Measurements from ENCODE around the gene PARD3B. TPM values are rescaled to one million over a fixed set of nuclear protein-coding genes. Genes with fewer than 3 reads are reported as not detected.

Gene PARD3B
- total and polyA plus RNA-seq, 2 of the 4 experiments (the other 2 are of a cell fraction): 3.3 to 15.6 TPM

DNA sequence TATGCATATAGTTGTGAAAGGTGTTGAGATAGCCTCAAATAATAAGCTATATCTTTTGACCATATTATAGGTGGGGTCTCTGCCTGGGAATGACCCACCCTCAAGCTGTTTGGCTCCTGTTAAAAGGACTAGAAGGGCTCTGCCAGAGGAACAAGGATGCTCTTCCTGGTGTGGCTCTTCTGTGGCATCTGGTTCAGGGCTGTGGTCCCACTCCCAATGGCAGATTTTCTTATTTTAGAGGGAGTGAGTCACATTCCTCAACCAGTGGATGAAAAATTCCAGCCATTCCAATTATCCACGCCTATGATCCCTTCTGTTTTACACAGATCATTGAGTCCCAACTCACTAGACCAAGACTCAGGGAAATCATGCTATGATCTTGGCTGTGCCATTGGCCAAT, 119.9 kb downstream of the PARD3B start:
- ATAC-seq (ENCODE audit: low read depth) (peak; percentile 81), DNase-seq (peak; percentile 60)
- peak overlapping the region; percentile 53 for H2AK5ac ChIP-seq (ENCODE audit: low read depth, low read length)
- H3K23ac ChIP-seq (ENCODE audit: low read depth, low read length): peak overlapping the region; percentile 91
- peak overlapping the region; percentile 96 for H2BK120ac ChIP-seq (ENCODE audit: low read depth, low read length)
- peak overlapping the region; percentile 55; the same call in 2 of the 3 replicates for H2BK15ac ChIP-seq (ENCODE audit: low read depth, low read length)
- peaks cover 17 to 51% of the 10 kb centered on the region in 2 experiments; a peak in 2 of 4 replicates for H3K79me1 ChIP-seq (ENCODE audit: low read depth in 1 of 2, low read length in 2 of 2)
- H2BK5ac ChIP-seq (ENCODE audit: low read depth, low read length, poor library complexity, severe bottlenecking): peak overlapping the region; percentile 96
- TF ChIP-seq NFE2L2 (IDR thresholded peaks at IDR 0.05; ENCODE audit: low read depth, low read length) (no peak), MAZ (IDR thresholded peaks at IDR 0.05; ENCODE audit: borderline replicate concordance, low read depth, low read length) (no peak), POLR2A (IDR thresholded peaks at IDR 0.05; ENCODE audit: low read depth, low read length) (no peak), RAD21 (IDR thresholded peaks at IDR 0.05; ENCODE audit: low read length) (no peak), RFX5 (IDR thresholded peaks at IDR 0.05; ENCODE audit: low read depth, low read length) (no peak), CHD1 (IDR thresholded peaks at IDR 0.05; ENCODE audit: low read depth, low read length) (no peak), CEBPB (IDR thresholded peaks at IDR 0.05; ENCODE audit: low read depth, low read length) (no peak)
- H4K91ac ChIP-seq (ENCODE audit: insufficient read depth, low read depth, low read length): peak overlapping the region; percentile 97
- no peaks in the 10 kb centered on the region for H3K36me3 ChIP-seq (ENCODE audit: control insufficient read depth, insufficient read depth, low read length)
- H4K20me1 ChIP-seq (ENCODE audit: insufficient read depth, low read length): no peaks in the 10 kb centered on the region
- peak overlapping the region; percentile 98 for H3K4ac ChIP-seq (ENCODE audit: low read depth, low read length)
- POLR2A ChIA-PET (ENCODE audit: unreplicated experiment): no interaction called here
- peaks cover 3% of the 10 kb centered on the region; the same call in 1 of the 2 replicates for H3K9me1 ChIP-seq (ENCODE audit: insufficient read depth, low read length)
- H3K27me3 ChIP-seq (ENCODE audit: control insufficient read depth, insufficient read depth, low read length): no peaks in the 10 kb centered on the region
- peak overlapping the region; percentile 93 for H3K14ac ChIP-seq (replicated peaks; ENCODE audit: low read depth, low read length)
- dilution Hi-C loops (cut with HindIII; ENCODE audit: low sequenced_read_pairs, unreplicated experiment) (no loop called here), intact Hi-C loops (cut with micrococcal nuclease) (no loop called here), in situ Hi-C loops (cut with MboI; ENCODE audit: low sequenced_read_pairs) (no loop called here)
- no peak overlapping the region for H3K9ac ChIP-seq (ENCODE audit: low read depth, low read length)
- H2AK9ac ChIP-seq (replicated peaks; ENCODE audit: low read depth, low read length, poor library complexity): peak overlapping the region; percentile 86
- no peak overlapping the region for H3K4me3 ChIP-seq (ENCODE audit: insufficient read depth, low read depth, low read length)
- H4K5ac ChIP-seq (ENCODE audit: low read depth, low read length): peak overlapping the region; percentile 98
- no peaks in the 10 kb centered on the region for H3K9me3 ChIP-seq (ENCODE audit: control insufficient read depth, insufficient read depth, low read length)
- WGBS, 2 experiments (ENCODE audit: extremely low coverage in 2 of 2, insufficient read length in 1 of 2): no CpG with 5 or more reads among the region's 1 CpG
- H3K18ac ChIP-seq (ENCODE audit: low read depth, low read length): peak overlapping the region; percentile 94
- H3K4me2 ChIP-seq (ENCODE audit: low read depth, low read length): peak overlapping the region; percentile 58
- BruUV-seq (replicated peaks): no TSS peak
- H3K27ac ChIP-seq (ENCODE audit: insufficient read depth, low read length): peak overlapping the region; percentile 95
- peak overlapping the region; percentile 96 for H2BK20ac ChIP-seq (ENCODE audit: low read depth, low read length)
- peak overlapping the region; percentile 52 for H2AFZ ChIP-seq (replicated peaks; ENCODE audit: low read length, poor library complexity)
- H3K56ac ChIP-seq (ENCODE audit: extremely low read depth, insufficient read depth, low read length): peak overlapping the region; percentile 97
- H4K8ac ChIP-seq (ENCODE audit: low read depth in 2 of 2, low read length in 2 of 2): peak overlapping the region; percentile 19 to 93
- H3K4me1 ChIP-seq (ENCODE audit: control insufficient read depth, insufficient read depth, low read length): peaks cover 10% of the 10 kb centered on the region
- CTCF ChIA-PET: interaction anchor here (1.2 kb wide), 1 partner anchor 10 kb away, joined by 4 read pairs; no protein-coding TSS in a partner anchor
